Common myeloid progenitor, CD34-positive (primary cell): ENCODE measurements around the gene DMRT3.
"Not testable (repeated sequence)": the region's sequence is repeated elsewhere in the genome, so short reads cannot be mapped to it uniquely, and the experiment has no call there.

Source experiments
- CTCF ChIA-PET: fragments of 350-600 bp; sonication (Branson Sonifier 250); formaldehyde crosslinking; loops from one replicate; lab custom pipeline; 2021; ENCODE audit warnings: antibody characterized with exemption; lab: Charles Lee
- POLR2A ChIA-PET: fragments of 350-600 bp; sonication (Branson Sonifier 250); formaldehyde crosslinking; loops from one replicate; lab custom pipeline; 2021; ENCODE audit warnings: antibody characterized with exemption; lab: Charles Lee
- DNase-seq, 3 donors: peaks; one replicate each; pipeline versions ENCODE4 v3.0.0 to v3.0.0-alpha.2; 2013
- H3K27ac ChIP-seq, 2 experiments: 1 replicate in 1 of 2; 2 replicates in 1 of 2; pipeline ENCODE4 v1.7.0; 2013; ENCODE audit warnings: inconsistent platforms in 2 of 2, low read length in 2 of 2, mild to moderate bottlenecking in 2 of 2, low read depth in 1 of 2, moderate library complexity in 1 of 2; ENCODE audit not compliant: severe bottlenecking in 2 of 2, insufficient read depth in 1 of 2, poor library complexity in 1 of 2
- H3K27me3 ChIP-seq, 5 experiments: replicated peaks in 2 of 5; 1 replicate in 3 of 5; 2 replicates in 2 of 5; pipeline versions ENCODE4 v1.6.1 to v1.7.0; 2013; ENCODE audit warnings: low read length in 4 of 5, mild to moderate bottlenecking in 2 of 5, moderate library complexity in 2 of 5, inconsistent platforms in 1 of 5; ENCODE audit not compliant: insufficient read depth in 5 of 5, control insufficient read depth in 4 of 5
- H3K36me3 ChIP-seq, 4 experiments: 1 replicate in 2 of 4; 2 replicates in 2 of 4; pipeline versions ENCODE4 v1.6.1 to v1.7.0; 2013; ENCODE audit warnings: low read length in 3 of 4, control low read depth in 1 of 4, mild to moderate bottlenecking in 1 of 4; ENCODE audit not compliant: control insufficient read depth in 4 of 4, insufficient read depth in 4 of 4
- H3K4me1 ChIP-seq, 4 experiments: 1 replicate in 3 of 4; 2 replicates in 1 of 4; pipeline versions ENCODE4 v1.6.1 to v1.7.1; 2013; ENCODE audit warnings: low read length in 3 of 4, mild to moderate bottlenecking in 3 of 4, control low read depth in 1 of 4, inconsistent platforms in 1 of 4, moderate library complexity in 1 of 4; ENCODE audit not compliant: control insufficient read depth in 4 of 4, insufficient read depth in 4 of 4; ENCODE audit errors: control extremely low read depth in 1 of 4
- H3K4me3 ChIP-seq, 7 experiments: 1 replicate in 4 of 7; 2 replicates in 3 of 7; pipeline versions ENCODE4 v1.5.1 to v1.7.0; 2013; ENCODE audit warnings: mild to moderate bottlenecking in 7 of 7, low read length in 6 of 7, moderate library complexity in 6 of 7, inconsistent platforms in 2 of 7, low read depth in 2 of 7, control low read depth in 1 of 7; ENCODE audit not compliant: insufficient read depth in 4 of 7, control insufficient read depth in 1 of 7; ENCODE audit errors: extremely low read depth in 1 of 7
- H3K9me3 ChIP-seq, 5 experiments: 1 replicate in 4 of 5; 2 replicates in 1 of 5; pipeline versions ENCODE4 v1.6.1 to v1.7.1; 2013; ENCODE audit warnings: low read length in 4 of 5, mild to moderate bottlenecking in 2 of 5, inconsistent platforms in 1 of 5, low read depth in 1 of 5, moderate library complexity in 1 of 5; ENCODE audit not compliant: control insufficient read depth in 4 of 5, insufficient read depth in 2 of 5; ENCODE audit errors: control extremely low read depth in 1 of 5
- WGBS: methylation state at CpG from one replicate; pipeline ENCODE4 v1.1.5; 2013; ENCODE audit not compliant: insufficient coverage; 5-methylcytosine and 5-hydroxymethylcytosine counted together

The DMRT3 gene

DNA sequence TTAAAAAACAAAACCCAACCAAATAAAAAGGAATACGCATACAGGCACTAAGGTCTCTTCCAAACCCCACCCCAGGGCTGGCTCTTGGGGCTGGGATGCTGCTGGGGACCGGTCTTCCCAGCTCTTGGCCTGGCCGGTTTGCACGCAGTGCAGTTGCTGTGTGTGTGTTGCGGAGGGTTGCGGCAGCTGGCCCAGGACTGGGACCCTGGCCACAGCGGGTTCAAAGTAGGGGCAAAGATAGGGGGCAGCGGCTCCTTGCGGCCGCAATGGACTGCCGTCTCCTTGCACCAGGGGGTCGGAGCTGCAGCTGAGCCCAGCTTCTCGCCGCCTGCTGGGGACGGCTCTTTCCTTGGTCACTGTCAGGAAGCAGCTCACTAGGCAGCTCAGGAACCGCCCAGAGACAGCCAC is 5.0 kb downstream of the DMRT3 start:
- H3K36me3 ChIP-seq = no peaks in the 10 kb centered on the region
- H3K4me3 ChIP-seq = no peak overlapping the region
- POLR2A ChIA-PET = no interaction called here
- DNase-seq = no peak
- H3K27me3 ChIP-seq = peaks cover 35 to 96% (median 64%) of the 10 kb centered on the region in 5 experiments
- peaks cover 0 to 10% (median 3%) of the 10 kb centered on the region in 4 experiments for H3K4me1 ChIP-seq
- H3K9me3 ChIP-seq = no peaks in the 10 kb centered on the region
- CTCF ChIA-PET = interaction anchor here (0.8 to 5.1 kb wide), 8 partner anchors 8 to 91 kb away, joined by 3 to 22 read pairs (median 4); no protein-coding TSS in a partner anchor
- WGBS = 7% methylated on average over 11 of the region's 16 CpGs
- H3K27ac ChIP-seq = no peak overlapping the region

DNA sequence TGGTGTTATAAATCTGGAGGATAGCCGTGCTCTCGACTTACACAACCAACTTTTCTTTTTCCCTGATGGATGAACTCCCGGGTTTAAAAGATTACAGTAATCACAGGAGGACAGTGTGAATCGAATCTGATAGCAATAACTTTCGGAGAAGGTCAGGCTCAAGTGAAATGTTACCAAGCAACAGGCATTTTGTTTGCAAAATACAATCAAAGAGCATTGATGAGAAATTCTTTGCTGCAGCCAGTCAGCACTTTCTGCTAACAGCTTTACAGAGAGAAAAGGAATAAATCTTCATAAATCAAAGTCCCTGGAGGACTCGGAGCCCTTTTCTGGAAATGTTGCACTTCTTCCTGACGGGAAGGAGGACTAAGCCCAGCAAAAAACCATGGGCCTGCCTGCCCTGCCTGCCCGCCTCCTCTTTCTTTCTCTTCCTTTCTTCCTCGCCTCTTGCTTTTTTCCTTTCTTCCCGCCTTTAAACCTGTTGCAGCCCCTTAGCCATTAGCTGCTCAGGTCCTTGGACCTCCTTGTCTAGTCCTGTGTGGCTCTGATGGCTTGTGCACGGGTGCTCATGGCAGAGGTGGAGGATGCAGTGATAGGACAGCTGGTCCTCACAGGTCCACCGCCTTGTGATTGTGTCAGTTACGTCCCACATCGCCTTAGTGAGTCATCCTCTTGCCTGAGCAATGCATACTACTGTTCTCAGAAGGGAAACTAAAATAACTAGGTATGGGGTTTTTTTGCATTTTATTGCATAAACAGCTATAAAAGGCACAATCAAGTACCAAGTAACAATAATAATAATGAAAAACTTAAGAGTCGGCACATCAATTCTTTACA is 6.2 kb downstream of the DMRT3 start:
- ChIA-PET POLR2A (no interaction called here), CTCF (interaction anchor here (0.7 to 2.0 kb wide), 4 partner anchors 10 to 27 kb away, joined by 3 to 9 read pairs (median 4); no protein-coding TSS in a partner anchor)
- WGBS = 51% methylated on average over 12 of the region's 15 CpGs
- H3K4me1 ChIP-seq = no peaks in the 10 kb centered on the region
- no peak overlapping the region for H3K4me3 ChIP-seq
- no peak overlapping the region for H3K27ac ChIP-seq
- no peaks in the 10 kb centered on the region for H3K36me3 ChIP-seq
- peaks cover 40 to 94% (median 63%) of the 10 kb centered on the region in 5 experiments for H3K27me3 ChIP-seq
- no peak for DNase-seq
- no peaks in the 10 kb centered on the region for H3K9me3 ChIP-seq

DNA sequence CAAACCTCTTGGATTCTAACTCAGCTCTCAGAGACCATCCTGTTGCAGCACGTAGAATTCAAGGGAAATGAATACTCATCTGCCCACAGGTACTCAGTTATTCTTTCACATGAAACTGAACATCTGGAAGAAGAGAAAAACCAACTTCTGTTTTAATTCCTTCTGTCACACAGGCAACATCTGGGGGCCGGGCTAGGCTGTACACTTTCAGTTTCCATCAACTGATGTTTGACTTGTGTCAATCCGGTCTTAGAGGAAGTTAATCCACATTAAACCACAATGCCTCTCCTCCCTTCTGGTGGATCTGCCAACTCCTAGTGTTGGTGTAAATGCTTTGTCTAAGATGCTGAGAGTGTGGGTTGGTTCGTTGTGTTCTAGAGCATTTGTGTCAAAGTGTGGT is 17.6 kb downstream of the DMRT3 start:
- ChIA-PET CTCF (interaction anchor here (1.6 to 1.8 kb wide), 2 partner anchors 9 to 11 kb away, joined by 3 to 4 read pairs; no protein-coding TSS in a partner anchor), POLR2A (no interaction called here)
- H3K36me3 ChIP-seq = no peaks in the 10 kb centered on the region
- no peak overlapping the region for H3K27ac ChIP-seq
- no peak overlapping the region for H3K4me3 ChIP-seq
- no peaks in the 10 kb centered on the region for H3K4me1 ChIP-seq
- peaks cover 4 to 58% (median 22%) of the 10 kb centered on the region in 5 experiments for H3K27me3 ChIP-seq
- no peak for DNase-seq
- peaks cover 0 to 5% (median 3%) of the 10 kb centered on the region in 5 experiments for H3K9me3 ChIP-seq
- WGBS = 30% methylated on average over 2 of the region's 4 CpGs

DNA sequence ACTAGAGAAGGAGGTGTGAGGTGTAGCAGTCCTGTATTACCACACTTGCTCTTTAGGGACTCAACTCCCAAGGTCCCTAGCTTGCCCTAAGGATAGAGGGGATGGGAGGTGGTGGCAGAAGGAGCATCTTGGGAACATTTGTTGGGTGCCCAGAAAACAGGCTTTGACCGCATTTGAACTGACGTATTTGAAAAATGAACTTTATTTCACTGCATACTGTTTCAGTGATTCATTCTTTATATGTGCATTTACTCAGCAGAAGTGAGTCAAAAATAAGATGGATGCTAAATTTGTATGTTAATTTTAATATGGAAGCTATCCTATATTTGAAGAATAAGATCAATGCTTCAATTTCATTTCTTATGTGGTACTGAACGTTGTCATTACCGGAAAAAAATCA is 18.7 kb downstream of the DMRT3 start:
- Histone ChIP-seq H3K36me3 (no peaks in the 10 kb centered on the region), H3K4me3 (no peak overlapping the region), H3K27me3 (peaks cover 0 to 52% (median 17%) of the 10 kb centered on the region in 5 experiments), H3K9me3 (peaks cover 0 to 5% (median 3%) of the 10 kb centered on the region in 5 experiments), H3K4me1 (no peaks in the 10 kb centered on the region), H3K27ac (no peak overlapping the region)
- ChIA-PET CTCF (interaction anchor here (1.2 to 1.6 kb wide), 3 partner anchors 15 to 102 kb away, joined by 3 to 4 read pairs (median 3); no protein-coding TSS in a partner anchor), POLR2A (no interaction called here)
- no peak for DNase-seq
- WGBS = no CpG with 5 or more reads among the region's 4 CpGs

DNA sequence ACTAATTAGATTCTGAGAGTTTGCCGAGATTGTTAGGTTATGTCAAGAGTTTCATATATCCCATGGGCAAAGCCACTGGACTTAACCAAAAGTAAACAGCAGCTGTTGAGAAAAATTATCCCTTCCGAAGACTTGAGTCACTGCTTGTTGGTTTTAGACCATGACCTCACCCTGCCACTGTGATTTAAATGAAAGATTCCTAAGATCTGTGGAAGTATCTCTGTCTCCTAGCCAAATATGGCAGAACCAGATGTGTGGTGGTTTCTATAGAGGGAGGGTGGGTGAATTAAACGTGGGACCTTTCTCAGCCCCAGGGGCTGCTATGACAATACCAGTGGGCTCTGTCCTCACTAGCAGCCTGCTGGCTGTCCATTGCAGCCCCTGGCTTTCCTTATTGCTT is 19.3 kb downstream of the DMRT3 start:
- Histone ChIP-seq H3K27me3 (peaks cover 0 to 50% (median 17%) of the 10 kb centered on the region in 5 experiments), H3K27ac (no peak overlapping the region), H3K4me3 (no peak overlapping the region), H3K9me3 (peaks cover 0 to 5% (median 3%) of the 10 kb centered on the region in 5 experiments), H3K36me3 (no peaks in the 10 kb centered on the region), H3K4me1 (no peaks in the 10 kb centered on the region)
- no peak for DNase-seq
- ChIA-PET POLR2A (no interaction called here), CTCF (interaction anchor here (1.0 to 1.6 kb wide), 6 partner anchors 11 to 102 kb away, joined by 3 to 4 read pairs (median 3); no protein-coding TSS in a partner anchor)
- 58% methylated on average over 2 of the region's 3 CpGs for WGBS

DNA sequence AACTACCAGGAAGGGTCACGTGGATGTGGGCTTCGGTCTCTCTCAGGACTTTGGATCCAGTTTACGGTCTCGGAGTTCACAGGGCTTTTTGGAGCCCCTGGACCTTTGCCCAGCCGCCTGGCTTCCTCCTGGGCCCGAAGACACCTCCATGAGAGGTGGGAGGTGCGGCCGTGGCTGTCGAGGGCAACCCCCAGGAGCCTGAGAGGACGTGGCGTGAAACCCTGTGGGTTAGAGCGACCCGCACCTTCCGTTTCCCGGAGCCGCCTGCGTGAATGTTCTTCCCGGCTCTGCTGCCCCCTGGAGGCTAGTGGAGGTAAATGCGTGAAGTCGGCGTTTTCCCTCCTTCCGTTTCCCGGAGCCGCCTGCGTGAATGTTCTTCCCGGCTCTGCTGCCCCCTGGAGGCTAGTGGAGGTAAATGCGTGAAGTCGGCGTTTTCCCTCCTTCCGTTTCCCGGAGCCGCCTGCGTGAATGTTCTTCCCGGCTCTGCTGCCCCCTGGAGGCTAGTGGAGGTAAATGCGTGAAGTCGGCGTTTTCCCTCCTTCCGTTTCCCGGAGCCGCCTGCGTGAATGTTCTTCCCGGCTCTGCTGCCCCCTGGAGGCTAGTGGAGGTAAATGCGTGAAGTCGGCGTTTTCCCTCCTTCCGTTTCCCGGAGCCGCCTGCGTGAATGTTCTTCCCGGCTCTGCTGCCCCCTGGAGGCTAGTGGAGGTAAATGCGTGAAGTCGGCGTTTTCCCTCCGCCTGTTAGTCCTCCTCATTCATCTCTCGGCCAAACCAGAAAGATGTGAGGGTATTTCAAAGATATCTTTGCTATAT is 22.1 kb downstream of the DMRT3 start:
- H3K4me1 ChIP-seq, POLR2A ChIA-PET, H3K27ac ChIP-seq, DNase-seq, H3K9me3 ChIP-seq, H3K36me3 ChIP-seq, H3K4me3 ChIP-seq: not testable (repeated sequence)
- CTCF ChIA-PET = interaction anchor here (0.8 to 3.0 kb wide), 5 partner anchors 9 to 21 kb away, joined by 3 to 23 read pairs (median 5); no protein-coding TSS in a partner anchor
- H3K27me3 ChIP-seq = peaks cover 0 to 33% (median 7%) of the 10 kb centered on the region in 5 experiments
- WGBS = 83% methylated on average over 11 of the region's 55 CpGs
